HepG2 (cell line): Measurements from ENCODE around the gene CRKL. TPM values are rescaled to one million over a fixed set of nuclear protein-coding genes. Genes with fewer than 3 reads are reported as not detected.

Source experiments
- ATAC-seq: fragments of 200-7000 bp; cut with Tn5 transposase; 3 replicates; pipeline ENCODE4 v1.9.1; 2020; ENCODE audit warnings: mild to moderate bottlenecking, moderate library complexity
- BruUV-seq: library from RNA; stranded (reverse); fragments of 400-500 nt; replicated peaks from 2 replicates; lab custom pipeline; 2021; lab: Mats Ljungman, UMichigan
- CTCF ChIA-PET: fragments of 300-600 bp; formaldehyde crosslinking; extraction: SDS; loops from one replicate; lab custom pipeline; 2021; ENCODE audit warnings: low total read pairs, inconsistent platforms, low intra/inter-chr PET ratio; lab: Yijun Ruan, JAX
- POLR2A ChIA-PET: fragments of 350-600 bp; sonication (Branson Sonifier 250); formaldehyde crosslinking; loops from one replicate; lab custom pipeline; 2020; ENCODE audit warnings: antibody characterized with exemption, inconsistent platforms; lab: Yijun Ruan, JAX
- DNase-seq: peaks from one replicate; pipeline ENCODE4 v3.0.0-alpha.2; 2015; ENCODE audit warnings: low spot score
- FAIRE-seq: peaks from 3 replicates; lab custom pipeline; 2011; peaks lifted over from hg19 to GRCh38; lab: Jason Lieb, UNC
- H2AFZ ChIP-seq: one replicate; pipeline ENCODE4 v1.6.1; 2011; ENCODE audit warnings: low read length, inconsistent platforms
- H3K27ac ChIP-seq: fragments of 300-600 bp; 3 replicates; pipeline ENCODE4 v1.8.0; 2011; ENCODE audit warnings: mixed run types, mild to moderate bottlenecking, mixed read lengths, low read length, inconsistent platforms; ENCODE audit not compliant: insufficient read depth; ENCODE audit errors: extremely low read length
- H3K27me3 ChIP-seq, 2 experiments: fragments of 200-600 bp in 1 of 2; 2 replicates in 1 of 2; 3 replicates in 1 of 2; pipeline versions ENCODE4 v1.6.0 to v1.8.0; 2011; ENCODE audit warnings: low read length in 2 of 2, mild to moderate bottlenecking in 2 of 2, moderate library complexity in 2 of 2, inconsistent platforms in 1 of 2; ENCODE audit not compliant: insufficient read depth in 2 of 2, control insufficient read depth in 1 of 2
- H3K36me3 ChIP-seq, 2 experiments: fragments of 200-600 bp in 1 of 2; replicated peaks in 1 of 2; 2 replicates in 1 of 2; 3 replicates in 1 of 2; pipeline versions ENCODE4 v1.5.1 to v1.8.0; 2011; ENCODE audit warnings: low read length in 2 of 2, inconsistent platforms in 1 of 2; ENCODE audit not compliant: insufficient read depth in 2 of 2, control insufficient read depth in 1 of 2
- H3K4me1 ChIP-seq: 2 replicates; pipeline ENCODE4 v1.5.1; 2012; ENCODE audit warnings: low read length, inconsistent platforms; ENCODE audit not compliant: insufficient read depth
- H3K4me2 ChIP-seq: 2 replicates; pipeline ENCODE4 v1.6.0; 2011; ENCODE audit warnings: low read depth, low read length, inconsistent platforms
- H3K4me3 ChIP-seq, 3 experiments: fragments of 200-600 bp in 1 of 3; sonication (generic), shearing (Covaris generic) in 1 of 3; replicated peaks in 1 of 3; 2 replicates each; pipeline ENCODE4 v1.5.1; 2011 to 2016; ENCODE audit warnings: low read length in 3 of 3, inconsistent platforms in 2 of 3, low read depth in 2 of 3, mild to moderate bottlenecking in 2 of 3, control low read depth in 1 of 3, mixed read lengths in 1 of 3; ENCODE audit not compliant: insufficient read depth in 1 of 3
- H3K79me2 ChIP-seq: one replicate; pipeline ENCODE4 v1.6.1; 2011; ENCODE audit warnings: low read length, inconsistent platforms; ENCODE audit not compliant: insufficient read depth
- H3K9ac ChIP-seq: 2 replicates; pipeline ENCODE4 v1.6.0; 2011; ENCODE audit warnings: mild to moderate bottlenecking, low read depth, low read length, inconsistent platforms; ENCODE audit not compliant: insufficient read depth
- H3K9me3 ChIP-seq: 2 replicates; pipeline ENCODE4 v1.5.1; 2012; ENCODE audit warnings: mild to moderate bottlenecking, low read length
- H4K20me1 ChIP-seq: 2 replicates; pipeline ENCODE4 v1.6.0; 2011; ENCODE audit warnings: inconsistent platforms, mild to moderate bottlenecking, low read length, moderate library complexity; ENCODE audit not compliant: insufficient read depth
- AHR ChIP-seq: IDR thresholded peaks from 2 replicates; pipeline ENCODE4 v1.6.1; 2018; ENCODE audit warnings: missing genetic modification reagents, missing compliant biosample characterization
- ARID4A ChIP-seq: sonication (generic); formaldehyde crosslinking; IDR thresholded peaks from 2 replicates; pipeline ENCODE4 v1.5.0; 2020; ENCODE audit warnings: mild to moderate bottlenecking, missing genetic modification reagents, borderline replicate concordance
- ATF5 ChIP-seq: sonication (generic); formaldehyde crosslinking; IDR thresholded peaks from 2 replicates; pipeline ENCODE4 v1.4.0; 2020; ENCODE audit warnings: mild to moderate bottlenecking, low read depth, missing genetic modification reagents
- HCFC1 ChIP-seq: fragments of 150-350 bp; IDR thresholded peaks from 2 replicates; pipeline ENCODE4 v1.6.1; 2014; ENCODE audit warnings: low read depth, low read length
- HNF1B ChIP-seq: sonication (generic); formaldehyde crosslinking; IDR thresholded peaks from 2 replicates; pipeline ENCODE4 v1.5.1; 2020; ENCODE audit warnings: mild to moderate bottlenecking, moderate library complexity, missing genetic modification reagents
- ISX ChIP-seq: sonication (generic); formaldehyde crosslinking; conservative IDR thresholded peaks from 2 replicates; pipeline ENCODE4 v1.5.0; 2020; ENCODE audit warnings: missing genetic modification reagents
- KDM2A ChIP-seq: sonication (generic); formaldehyde crosslinking; IDR thresholded peaks from 2 replicates; pipeline ENCODE4 v1.4.0; 2020; ENCODE audit warnings: low read depth, missing genetic modification reagents, borderline replicate concordance
- KMT2A ChIP-seq: sonication (generic); formaldehyde crosslinking; IDR thresholded peaks from 2 replicates; pipeline ENCODE4 v1.4.0; 2020; ENCODE audit warnings: missing genetic modification reagents
- LBX2 ChIP-seq: sonication (generic); formaldehyde crosslinking; IDR thresholded peaks from 2 replicates; pipeline ENCODE4 v1.5.0; 2020; ENCODE audit warnings: missing genetic modification reagents, mild to moderate bottlenecking, borderline replicate concordance
- LCORL ChIP-seq, 2 experiments: fragments of 450-650 bp in 1 of 2; sonication (generic) in 1 of 2; formaldehyde crosslinking in 1 of 2; IDR thresholded peaks; 2 replicates each; pipeline versions ENCODE4 v1.5.0 to v1.6.1; 2017 to 2020; ENCODE audit warnings: antibody characterized with exemption in 1 of 2, missing genetic modification reagents in 1 of 2
- MAFF ChIP-seq: IDR thresholded peaks from 2 replicates; pipeline ENCODE4 v1.6.1; 2011; ENCODE audit warnings: low read depth, low read length, improper control_type of control experiment
- MAFK ChIP-seq, 2 experiments: IDR thresholded peaks in 1 of 2; conservative IDR thresholded peaks in 1 of 2; 2 replicates each; pipeline ENCODE4 v1.6.1; 2011; ENCODE audit warnings: improper control_type of control experiment in 2 of 2, low read length in 2 of 2
- TERF1 ChIP-seq: sonication (generic); formaldehyde crosslinking; IDR thresholded peaks from 2 replicates; pipeline ENCODE4 v1.8.0; 2022; ENCODE audit warnings: mild to moderate bottlenecking, missing genetic modification reagents, moderate library complexity
- ZNF737 ChIP-seq: sonication (generic); formaldehyde crosslinking; IDR thresholded peaks from 2 replicates; pipeline ENCODE4 v1.5.0; 2020; ENCODE audit warnings: missing genetic modification reagents, mild to moderate bottlenecking, borderline replicate concordance
- WGBS: methylation state at CpG from one replicate; pipeline ENCODE4 v1.1.6; 2017; ENCODE audit warnings: low lambda C conversion rate; 5-methylcytosine and 5-hydroxymethylcytosine counted together
- in situ Hi-C: cut with HindIII; loops from 2 replicates; pipeline ENCODE4 v1.10.0; 2017; ENCODE audit warnings: low pct_unique_long_range_greater_than_20kb; ENCODE audit not compliant: extremely low pct_ligation_motif_present
- intact Hi-C: fragments of 100-400 bp; cut with micrococcal nuclease; formaldehyde crosslinking; loops from one replicate; pipeline ENCODE4 v1.10.0; 2022; ENCODE audit not compliant: unreplicated experiment
- polyA plus RNA-seq, 8 experiments: library from polyadenylated mRNA; depleted of rRNA in 3 of 8; stranded (reverse) in 7 of 8; unstranded in 1 of 8; fragments of >200 nt; fragmentation: Illumina TruSeq in 4 of 8; extraction: Trizol in 4 of 8; gene quantifications; 2 replicates each; pipeline versions ENCODE4 v1.2.1 to v1.2.3, GENCODE V29; 2011 to 2016; ENCODE audit warnings: low read depth in 4 of 8, missing spikeins in 1 of 8, mixed read lengths in 1 of 8; ENCODE audit not compliant: insufficient read depth in 1 of 8
- total RNA-seq, 5 experiments: library from RNA; depleted of rRNA; stranded (reverse); fragments of >200 nt; fragmentation: Illumina TruSeq; extraction: Trizol; gene quantifications; 2 replicates each; pipeline ENCODE4 v1.2.3, GENCODE V29; 2016; ENCODE audit warnings: low read depth in 1 of 5

Gene CRKL
- total and polyA plus RNA-seq, 2 of the 13 experiments (the other 11 are each of a cell fraction or from before 2014, with no cell fraction given) = 37.4 to 60.6 TPM

- Histone ChIP-seq H3K36me3 (no peaks in the 10 kb centered on the region), H3K27me3 (no peaks in the 10 kb centered on the region), H3K4me3 (peak overlapping the region; percentile 61 to 72 (median 72)), H3K9me3 (no peaks in the 10 kb centered on the region), H3K27ac (peak overlapping the region; percentile 69), H3K79me2 (peaks cover 4% of the 10 kb centered on the region), H4K20me1 (no peaks in the 10 kb centered on the region), H3K9ac (peak overlapping the region; percentile 75), H2AFZ (no peak overlapping the region), H3K4me1 (peaks cover 56% of the 10 kb centered on the region), H3K4me2 (peak overlapping the region; percentile 99)
- DNase-seq (no peak), ATAC-seq (peak; percentile 3; the same call in 2 of the 3 replicates), FAIRE-seq (no peak)
- TSS peak; percentile 75 for BruUV-seq
- ChIA-PET POLR2A (interaction anchor here (1.3 to 3.9 kb wide), 5 partner anchors 10 to 38 kb away, joined by 3 to 33 read pairs (median 5); partner anchors contain the start of genes LZTR1 and THAP7), CTCF (interaction anchor here (1.0 kb wide), 1 partner anchor 78 kb away, joined by 3 read pairs; no protein-coding TSS in a partner anchor)
- intact Hi-C loops = loop anchor here (5.0 kb wide), 1 partner anchor 77 kb away; no protein-coding TSS in a partner anchor
- in situ Hi-C loops = no loop called here
- WGBS = 3% methylated on average over 6 of the region's 6 CpGs
- TF ChIP-seq TERF1 (CRISPR knock-in tag) = no peak
- no peak for TF ChIP-seq LCORL (IDR thresholded peaks at IDR 0.05)
- no peak for TF ChIP-seq LCORL (CRISPR knock-in tag; IDR thresholded peaks at IDR 0.05)
- TF ChIP-seq MAFK (conservative IDR thresholded peaks at IDR 0.05 in 1 of 2, IDR thresholded peaks at IDR 0.05 in 1 of 2; ENCODE audit: low read length in 2 of 2) = no peak
- TF ChIP-seq AHR (CRISPR knock-in tag) = no peak
- TF ChIP-seq KDM2A (CRISPR knock-in tag) = no peak
- TF ChIP-seq MAFF = no peak
- 0 out of 2 replicates have a peak, but pooled peaks have one; percentile 28 for TF ChIP-seq ARID4A (CRISPR knock-in tag)
- TF ChIP-seq LBX2 = 0 out of 2 replicates have a peak, but pooled peaks have one; percentile 30
- no peak for TF ChIP-seq HCFC1
- no peak for TF ChIP-seq ZNF737 (CRISPR knock-in tag)
- no peak for TF ChIP-seq HNF1B (CRISPR knock-in tag)
- no peak for TF ChIP-seq ATF5 (CRISPR knock-in tag)
- no peak for TF ChIP-seq KMT2A (CRISPR knock-in tag)
- TF ChIP-seq ISX = no peak
Measured at GRCh38 chr22:20964090-20964798, 47.0 kb downstream of the CRKL start.
